Activated B cell treated with CpG ODN at 0.5 μM for 24 hours (primary cell): Measurements from ENCODE around the gene CLEC18B. TPM values are rescaled to one million over a fixed set of nuclear protein-coding genes. Genes with fewer than 3 reads are reported as not detected.
"Not testable (repeated sequence)": the region's sequence is repeated elsewhere in the genome, so short reads cannot be mapped to it uniquely, and the experiment has no call there.

Experiments
- ATAC-seq: fragments of 200-7000 bp; cut with Tn5 transposase; one replicate; pipeline ENCODE4 v1.10.0; 2021; ENCODE audit warnings: low read depth, mild to moderate bottlenecking, moderate library complexity
- CTCF ChIA-PET: fragments of 350-600 bp; sonication (Branson Sonifier 250); formaldehyde crosslinking; loops from one replicate; lab custom pipeline; 2021; ENCODE audit warnings: antibody characterized with exemption; lab: Charles Lee
- POLR2A ChIA-PET: fragments of 350-600 bp; sonication (Branson Sonifier 250); formaldehyde crosslinking; loops from one replicate; lab custom pipeline; 2021; ENCODE audit warnings: antibody characterized with exemption; lab: Charles Lee
- DNase-seq: peaks from one replicate; pipeline ENCODE4 v3.0.0; 2022
- H3K27ac Mint-ChIP-seq: one replicate; pipeline ENCODE4 v1.8.0; 2020; ENCODE audit warnings: mixed read lengths
- H3K27me3 Mint-ChIP-seq: one replicate; pipeline ENCODE4 v1.8.0; 2021; ENCODE audit warnings: mixed read lengths
- H3K36me3 Mint-ChIP-seq: one replicate; pipeline ENCODE4 v1.8.0; 2021; ENCODE audit warnings: low read depth, mixed read lengths
- H3K4me1 Mint-ChIP-seq: one replicate; pipeline ENCODE4 v1.8.0; 2021; ENCODE audit warnings: mixed read lengths
- H3K4me3 Mint-ChIP-seq: one replicate; pipeline ENCODE4 v1.8.0; 2020; ENCODE audit warnings: mild to moderate bottlenecking, mixed read lengths
- H3K9me3 Mint-ChIP-seq: one replicate; pipeline ENCODE4 v1.8.0; 2020; ENCODE audit warnings: mixed read lengths
- CTCF ChIP-seq: fragments of 200-600 bp; IDR thresholded peaks from one replicate; pipeline ENCODE4 v1.8.0; 2022; ENCODE audit warnings: antibody characterized with exemption, mild to moderate bottlenecking
- intact Hi-C: fragments of 100-400 bp; cut with micrococcal nuclease; formaldehyde crosslinking; loops from one replicate; pipeline ENCODE4 v1.15.1; 2024
- total RNA-seq: library from RNA; stranded (reverse); gene quantifications from 2 replicates; pipeline ENCODE4 v1.2.3, GENCODE V29; 2022

CLEC18B gene
- total RNA-seq, 1 donor from 2014 or later: 1.3 TPM

- Mint-ChIP-seq H3K9me3 (no peaks in the 10 kb centered on the region), H3K4me1 (peaks cover 21% of the 10 kb centered on the region), H3K4me3 (no peak overlapping the region), H3K36me3 (peaks cover 54% of the 10 kb centered on the region), H3K27ac (no peak overlapping the region), H3K27me3 (no peaks in the 10 kb centered on the region)
- ChIA-PET CTCF (no interaction called here), POLR2A (no interaction called here)
- no peak for DNase-seq
- ATAC-seq: no peak
- intact Hi-C loops: no loop called here
- no peak for TF ChIP-seq CTCF
Measured at GRCh38 chr16:74450236-74450635, 29.0 kb upstream of the CLEC18B start.

GRCh38 chr16:74449470-74449869 is 28.2 kb upstream of the CLEC18B start:
- DNase-seq: no peak
- peaks cover 48% of the 10 kb centered on the region for H3K36me3 Mint-ChIP-seq
- no peak for ATAC-seq
- H3K9me3 Mint-ChIP-seq: no peaks in the 10 kb centered on the region
- peaks cover 21% of the 10 kb centered on the region for H3K4me1 Mint-ChIP-seq
- H3K27me3 Mint-ChIP-seq: no peaks in the 10 kb centered on the region
- POLR2A ChIA-PET: no interaction called here
- CTCF ChIA-PET: no interaction called here
- no peak overlapping the region for H3K27ac Mint-ChIP-seq
- no peak for TF ChIP-seq CTCF
- H3K4me3 Mint-ChIP-seq: no peak overlapping the region
- intact Hi-C loops: no loop called here

GRCh38 chr16:74448990-74449389 is 27.7 kb upstream of the CLEC18B start:
- ChIA-PET POLR2A (no interaction called here), CTCF (no interaction called here)
- Mint-ChIP-seq H3K9me3 (no peaks in the 10 kb centered on the region), H3K27ac (no peak overlapping the region), H3K36me3 (peaks cover 46% of the 10 kb centered on the region), H3K27me3 (no peaks in the 10 kb centered on the region), H3K4me3 (no peak overlapping the region), H3K4me1 (peaks cover 21% of the 10 kb centered on the region)
- intact Hi-C loops: no loop called here
- TF ChIP-seq CTCF: no peak
- DNase-seq (no peak), ATAC-seq (no peak)

- H3K36me3 Mint-ChIP-seq: peaks cover 40% of the 10 kb centered on the region
Measured at GRCh38 chr16:74447578-74447977, 26.3 kb upstream of the CLEC18B start.

GRCh38 chr16:74446866-74447265 is 25.6 kb upstream of the CLEC18B start:
- ChIA-PET CTCF (no interaction called here), POLR2A (no interaction called here)
- ATAC-seq: no peak
- H3K4me3 Mint-ChIP-seq: no peak overlapping the region
- no peaks in the 10 kb centered on the region for H3K27me3 Mint-ChIP-seq
- peaks cover 33% of the 10 kb centered on the region for H3K36me3 Mint-ChIP-seq
- no peaks in the 10 kb centered on the region for H3K9me3 Mint-ChIP-seq
- peaks cover 4% of the 10 kb centered on the region for H3K4me1 Mint-ChIP-seq
- no peak for TF ChIP-seq CTCF
- no peak overlapping the region for H3K27ac Mint-ChIP-seq
- no peak for DNase-seq
- intact Hi-C loops: no loop called here

More at GRCh38 chr16:74447578-74447977, 26.3 kb upstream of the CLEC18B start:
- no peak overlapping the region for H3K4me3 Mint-ChIP-seq
- no peak for ATAC-seq
- DNase-seq: no peak
- no peak overlapping the region for H3K27ac Mint-ChIP-seq
- intact Hi-C loops: no loop called here
- no peaks in the 10 kb centered on the region for H3K27me3 Mint-ChIP-seq
- ChIA-PET CTCF (no interaction called here), POLR2A (no interaction called here)
- no peaks in the 10 kb centered on the region for H3K9me3 Mint-ChIP-seq
- peaks cover 11% of the 10 kb centered on the region for H3K4me1 Mint-ChIP-seq
- TF ChIP-seq CTCF: no peak

GRCh38 chr16:74443624-74444346 is 22.5 kb upstream of the CLEC18B start:
- H3K4me1 Mint-ChIP-seq, DNase-seq, H3K27ac Mint-ChIP-seq, H3K27me3 Mint-ChIP-seq, H3K9me3 Mint-ChIP-seq, H3K4me3 Mint-ChIP-seq, POLR2A ChIA-PET, intact Hi-C loops, CTCF ChIA-PET, ATAC-seq: not testable (repeated sequence)
- peaks cover 15% of the 10 kb centered on the region for H3K36me3 Mint-ChIP-seq
